VCaP (cell line): ENCODE results near the gene ZBTB6.
A peak's percentile ranks its signal among the peaks of the same experiment; 100 is the strongest.

Experiments used
- H3K27ac ChIP-seq: fragments of 450-650 bp; 2 replicates; pipeline ENCODE4 v1.5.1; 2017
- CTCF ChIP-seq: fragments of 450-650 bp; conservative IDR thresholded peaks from 2 replicates; pipeline ENCODE4 v1.5.1; 2017; ENCODE audit warnings: mild to moderate bottlenecking, moderate library complexity

ZBTB6 gene

GRCh38 chr9:122922713-122923112 lies 9.6 kb upstream of the ZBTB6 start:
- H3K27ac ChIP-seq = no peak overlapping the region
- no peak for TF ChIP-seq CTCF

GRCh38 chr9:122918310-122918709 lies 5.2 kb upstream of the ZBTB6 start:
- H3K27ac ChIP-seq = no peak overlapping the region
- no peak for TF ChIP-seq CTCF

- H3K27ac ChIP-seq = peak overlapping the region; percentile 90
- no peak for TF ChIP-seq CTCF
Observed at GRCh38 chr9:122912671-122912963, 506 bp downstream of the ZBTB6 start.

- H3K27ac ChIP-seq = peak overlapping the region; percentile 97
Observed at GRCh38 chr9:122906122-122906521, 7.0 kb downstream of the ZBTB6 start.

GRCh38 chr9:122904823-122905710 lies 8.1 kb downstream of the ZBTB6 start, which contains the start of gene RC3H2:
Gene RC3H2 (minus strand): TSS chr9:122905359. CDS start chr9:122897509, 7,850 bp downstream.
- peak within 1 kb of the TSS; percentile 97 for H3K27ac ChIP-seq
- no peak for TF ChIP-seq CTCF

GRCh38 chr9:122904466-122904822 lies 8.7 kb downstream of the ZBTB6 start:
- peak overlapping the region; percentile 97 for H3K27ac ChIP-seq
- no peak for TF ChIP-seq CTCF

GRCh38 chr9:122900791-122901190 lies 12.3 kb downstream of the ZBTB6 start:
- TF ChIP-seq CTCF = no peak
- H3K27ac ChIP-seq = no peak overlapping the region

GRCh38 chr9:122897969-122898368 lies 15.2 kb downstream of the ZBTB6 start:
- TF ChIP-seq CTCF = no peak
- H3K27ac ChIP-seq = no peak overlapping the region
